ENCODE results near the gene CPA4.

GRCh38 chr7:130279286-130279685, 13.7 kb upstream of the CPA4 start:
- no peak for TF ChIP-seq MAX (IDR thresholded peaks at IDR 0.05)
- TF ChIP-seq HNF4G (IDR thresholded peaks at IDR 0.05), result no peak
- no peak for TF ChIP-seq CTCF (IDR thresholded peaks at IDR 0.05; ENCODE audit: low read depth, low read length, missing input control)
- no peak for TF ChIP-seq NR2F2 (IDR thresholded peaks at IDR 0.05)
- no peak for TF ChIP-seq YY1 (IDR thresholded peaks at IDR 0.05)
- TF ChIP-seq ATF3 (IDR thresholded peaks at IDR 0.05), result no peak
- TF ChIP-seq EGR1 (IDR thresholded peaks at IDR 0.05; ENCODE audit: low read depth in 2 of 2), result no peak

All from liver (tissue), 3 donors.